Right lobe of liver (tissue), 6 donors: ENCODE results near the gene NEK4. TPM values are rescaled to one million over a fixed set of nuclear protein-coding genes. Genes with fewer than 3 reads are reported as not detected.

Experiments
- ATAC-seq, 4 donors: fragments of 200-7000 bp; cut with Tn5 transposase; one replicate each; pipeline ENCODE4 v1.9.1; 2020; ENCODE audit warnings: mild to moderate bottlenecking in 4 of 4, moderate library complexity in 4 of 4
- DNase-seq, 3 donors: peaks; one replicate each; pipeline ENCODE4 v3.0.0-alpha.2; 2020
- H3K27ac ChIP-seq, 3 donors: fragments of 200-600 bp; one replicate each; pipeline ENCODE4 v1.8.0; 2022
- H3K27me3 ChIP-seq, 2 donors: fragments of 200-600 bp; one replicate each; pipeline ENCODE4 v1.8.0; 2022
- H3K36me3 ChIP-seq, 4 donors: fragments of 200-600 bp; sonication (generic) in 1 of 4; one replicate each; pipeline versions ENCODE4 v1.5.1 to v1.8.0; 2017 to 2022; ENCODE audit warnings: control low read depth in 1 of 4
- H3K4me1 ChIP-seq, 4 donors: fragments of 200-600 bp; sonication (generic) in 1 of 4; one replicate each; pipeline versions ENCODE4 v1.5.1 to v1.8.0; 2017 to 2022; ENCODE audit warnings: control low read depth in 1 of 4
- H3K4me3 ChIP-seq, 3 donors: fragments of 200-600 bp; one replicate each; pipeline ENCODE4 v1.8.0; 2022
- H3K9me3 ChIP-seq, 4 donors: fragments of 200-600 bp; sonication (generic) in 1 of 4; one replicate each; pipeline versions ENCODE4 v1.5.1 to v1.8.0; 2017 to 2022; ENCODE audit warnings: control low read depth in 1 of 4
- CTCF ChIP-seq, 4 donors: fragments of 200-600 bp in 3 of 4; fragments of 450-650 bp in 1 of 4; IDR thresholded peaks; one replicate each; pipeline versions ENCODE4 v1.5.1 to v1.8.0; 2016 to 2022; ENCODE audit warnings: antibody characterized with exemption in 4 of 4, mild to moderate bottlenecking in 2 of 4
- POLR2A ChIP-seq: fragments of 450-650 bp; IDR thresholded peaks from one replicate; pipeline ENCODE4 v1.6.1; 2017; ENCODE audit warnings: antibody characterized with exemption, mild to moderate bottlenecking
- WGBS: methylation state at CpG from one replicate; pipeline ENCODE4 v1.1.6; 2018; ENCODE audit warnings: low coverage, low lambda C conversion rate; ENCODE audit not compliant: insufficient coverage; ENCODE audit errors: missing lambda C conversion rate; 5-methylcytosine and 5-hydroxymethylcytosine counted together
- intact Hi-C, 2 donors: fragments of 100-400 bp; cut with DNase I; formaldehyde crosslinking; loops; one replicate each; pipeline versions ENCODE4 v1.11.2 to v1.14.1; 2022
- total RNA-seq, 6 experiments: library from RNA; depleted of rRNA in 2 of 6; stranded (reverse); fragments of >200 nt in 2 of 6; fragmentation: NEBNext Ultra II Directional in 3 of 6; extraction: Animal tissue kit (Norgen Biotek cat#: 25700) in 3 of 6; gene quantifications; one replicate each; pipeline versions ENCODE4 v1.1.0 to v1.2.4, GENCODE V29; 2016 to 2023
- donor health status: DM: no; HTN: yes; CAD: no.
- donor health status: DM: no; HTN: no; CAD: no.
- donor health status: DM: no; HTN: no; CAD: no.
- donor health status: DM: no; HTN: yes; CAD: no.
- donor health status: DM: no; HTN: yes; CAD: no.

NEK4 gene
- total RNA-seq, 6 experiments from 2014 or later: 7.3 to 18.9 (median 14.8) TPM

- Histone ChIP-seq H3K4me3 (no peak overlapping the region), H3K27ac (no peak overlapping the region), H3K9me3 (no peaks in the 10 kb centered on the region), H3K4me1 (peaks cover 0 to 5% (median 0%) of the 10 kb centered on the region in 4 donors), H3K27me3 (no peaks in the 10 kb centered on the region), H3K36me3 (peaks cover 40 to 100% (median 70%) of the 10 kb centered on the region in 4 donors)
- ATAC-seq (no peak), DNase-seq (no peak)
- intact Hi-C loops: no loop called here
- TF ChIP-seq POLR2A (no peak), CTCF (IDR thresholded peaks at IDR 0.05) (no peak)
Observed at GRCh38 chr3:52693071-52693470, 77.7 kb downstream of the NEK4 start.

- H3K36me3 ChIP-seq: peaks cover 38 to 84% (median 63%) of the 10 kb centered on the region in 4 donors
- 69% methylated on average over 2 of the region's 2 CpGs for WGBS
- DNase-seq (no peak), ATAC-seq (no peak)
- no peaks in the 10 kb centered on the region for H3K9me3 ChIP-seq
- TF ChIP-seq CTCF (IDR thresholded peaks at IDR 0.05) (no peak), POLR2A (no peak)
- H3K27me3 ChIP-seq: no peaks in the 10 kb centered on the region
- no peak overlapping the region for H3K4me3 ChIP-seq
- peaks cover 0 to 19% (median 3%) of the 10 kb centered on the region in 4 donors for H3K4me1 ChIP-seq
- intact Hi-C loops: no loop called here
- no peak overlapping the region for H3K27ac ChIP-seq
Observed at GRCh38 chr3:52690560-52690959, 80.2 kb downstream of the NEK4 start.

GRCh38 chr3:52689151-52689550, 81.6 kb downstream of the NEK4 start:
- H3K4me1 ChIP-seq: peaks cover 0 to 26% (median 8%) of the 10 kb centered on the region in 4 donors
- no peaks in the 10 kb centered on the region for H3K9me3 ChIP-seq
- H3K4me3 ChIP-seq: no peak overlapping the region
- H3K36me3 ChIP-seq: peaks cover 34 to 70% (median 51%) of the 10 kb centered on the region in 4 donors
- intact Hi-C loops: no loop called here
- ATAC-seq (no peak), DNase-seq (no peak)
- H3K27me3 ChIP-seq: no peaks in the 10 kb centered on the region
- TF ChIP-seq POLR2A: no peak
- no peak for TF ChIP-seq CTCF (IDR thresholded peaks at IDR 0.05)
- H3K27ac ChIP-seq: no peak overlapping the region
- WGBS: 73% methylated on average over 3 of the region's 3 CpGs

- H3K4me3 ChIP-seq: no peak overlapping the region
- no peaks in the 10 kb centered on the region for H3K27me3 ChIP-seq
- ATAC-seq: no peak
- no peak overlapping the region for H3K27ac ChIP-seq
- intact Hi-C loops: no loop called here
- DNase-seq: no peak
- H3K36me3 ChIP-seq: peaks cover 27 to 62% (median 47%) of the 10 kb centered on the region in 4 donors
- WGBS: 30% methylated on average over 6 of the region's 6 CpGs
- H3K4me1 ChIP-seq: peaks cover 0 to 35% (median 11%) of the 10 kb centered on the region in 4 donors
- no peaks in the 10 kb centered on the region for H3K9me3 ChIP-seq
- peak in 1 of 4 donors; percentile 1 for TF ChIP-seq CTCF (IDR thresholded peaks at IDR 0.05)
- peak; percentile 17 for TF ChIP-seq POLR2A
Observed at GRCh38 chr3:52688266-52688665, 82.5 kb downstream of the NEK4 start.
